HL-60 (cell line): ENCODE measurements around the gene AMIGO2.

ENCODE experiments used
- GABPA ChIP-seq: IDR thresholded peaks from 2 replicates; pipeline ENCODE4 v1.6.1; 2012; ENCODE audit warnings: low read depth
- TF ChIP-seq, protein P1 (sequence below): IDR thresholded peaks from one replicate; pipeline ENCODE4 v1.5.1; 2011; ENCODE audit warnings: low read length, control low read depth, inconsistent platforms; ENCODE audit not compliant: insufficient read depth
- TF ChIP-seq, protein P2 (sequence below): IDR thresholded peaks from 2 replicates; pipeline ENCODE4 v1.6.1; 2012; ENCODE audit warnings: low read depth; ENCODE audit not compliant: insufficient replicate concordance

DNA sequence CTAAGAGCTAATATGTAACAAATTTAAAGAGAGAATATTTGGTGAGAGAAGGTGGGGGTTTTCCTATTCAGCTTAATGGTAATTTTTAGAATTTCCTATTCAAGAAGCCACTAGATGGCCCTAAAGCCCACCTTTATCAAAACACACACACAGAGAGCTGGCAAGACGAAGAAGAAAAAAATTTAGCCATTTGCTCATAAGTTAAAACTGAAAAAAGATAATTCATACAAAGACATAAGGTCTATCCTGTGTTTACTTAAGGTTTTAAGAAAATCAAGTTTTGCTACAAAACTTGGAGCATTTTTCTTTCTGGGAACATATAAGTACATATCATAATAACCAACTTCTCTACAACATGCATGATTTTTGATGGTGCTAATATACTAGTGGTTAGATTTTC, 47.1 kb downstream of the AMIGO2 start:
- TF ChIP-seq GABPA = no peak
- TF ChIP-seq, protein P1, sequence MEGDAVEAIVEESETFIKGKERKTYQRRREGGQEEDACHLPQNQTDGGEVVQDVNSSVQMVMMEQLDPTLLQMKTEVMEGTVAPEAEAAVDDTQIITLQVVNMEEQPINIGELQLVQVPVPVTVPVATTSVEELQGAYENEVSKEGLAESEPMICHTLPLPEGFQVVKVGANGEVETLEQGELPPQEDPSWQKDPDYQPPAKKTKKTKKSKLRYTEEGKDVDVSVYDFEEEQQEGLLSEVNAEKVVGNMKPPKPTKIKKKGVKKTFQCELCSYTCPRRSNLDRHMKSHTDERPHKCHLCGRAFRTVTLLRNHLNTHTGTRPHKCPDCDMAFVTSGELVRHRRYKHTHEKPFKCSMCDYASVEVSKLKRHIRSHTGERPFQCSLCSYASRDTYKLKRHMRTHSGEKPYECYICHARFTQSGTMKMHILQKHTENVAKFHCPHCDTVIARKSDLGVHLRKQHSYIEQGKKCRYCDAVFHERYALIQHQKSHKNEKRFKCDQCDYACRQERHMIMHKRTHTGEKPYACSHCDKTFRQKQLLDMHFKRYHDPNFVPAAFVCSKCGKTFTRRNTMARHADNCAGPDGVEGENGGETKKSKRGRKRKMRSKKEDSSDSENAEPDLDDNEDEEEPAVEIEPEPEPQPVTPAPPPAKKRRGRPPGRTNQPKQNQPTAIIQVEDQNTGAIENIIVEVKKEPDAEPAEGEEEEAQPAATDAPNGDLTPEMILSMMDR = no peak
- TF ChIP-seq, protein P2, sequence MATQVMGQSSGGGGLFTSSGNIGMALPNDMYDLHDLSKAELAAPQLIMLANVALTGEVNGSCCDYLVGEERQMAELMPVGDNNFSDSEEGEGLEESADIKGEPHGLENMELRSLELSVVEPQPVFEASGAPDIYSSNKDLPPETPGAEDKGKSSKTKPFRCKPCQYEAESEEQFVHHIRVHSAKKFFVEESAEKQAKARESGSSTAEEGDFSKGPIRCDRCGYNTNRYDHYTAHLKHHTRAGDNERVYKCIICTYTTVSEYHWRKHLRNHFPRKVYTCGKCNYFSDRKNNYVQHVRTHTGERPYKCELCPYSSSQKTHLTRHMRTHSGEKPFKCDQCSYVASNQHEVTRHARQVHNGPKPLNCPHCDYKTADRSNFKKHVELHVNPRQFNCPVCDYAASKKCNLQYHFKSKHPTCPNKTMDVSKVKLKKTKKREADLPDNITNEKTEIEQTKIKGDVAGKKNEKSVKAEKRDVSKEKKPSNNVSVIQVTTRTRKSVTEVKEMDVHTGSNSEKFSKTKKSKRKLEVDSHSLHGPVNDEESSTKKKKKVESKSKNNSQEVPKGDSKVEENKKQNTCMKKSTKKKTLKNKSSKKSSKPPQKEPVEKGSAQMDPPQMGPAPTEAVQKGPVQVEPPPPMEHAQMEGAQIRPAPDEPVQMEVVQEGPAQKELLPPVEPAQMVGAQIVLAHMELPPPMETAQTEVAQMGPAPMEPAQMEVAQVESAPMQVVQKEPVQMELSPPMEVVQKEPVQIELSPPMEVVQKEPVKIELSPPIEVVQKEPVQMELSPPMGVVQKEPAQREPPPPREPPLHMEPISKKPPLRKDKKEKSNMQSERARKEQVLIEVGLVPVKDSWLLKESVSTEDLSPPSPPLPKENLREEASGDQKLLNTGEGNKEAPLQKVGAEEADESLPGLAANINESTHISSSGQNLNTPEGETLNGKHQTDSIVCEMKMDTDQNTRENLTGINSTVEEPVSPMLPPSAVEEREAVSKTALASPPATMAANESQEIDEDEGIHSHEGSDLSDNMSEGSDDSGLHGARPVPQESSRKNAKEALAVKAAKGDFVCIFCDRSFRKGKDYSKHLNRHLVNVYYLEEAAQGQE = no peak
